Lung (tissue), 12 donors: Measurements from ENCODE around the gene H1-8. TPM values are rescaled to one million over a fixed set of nuclear protein-coding genes. Genes with fewer than 3 reads are reported as not detected.

Experiments used
- ATAC-seq: fragments of 200-7000 bp; cut with Tn5 transposase; one replicate; pipeline ENCODE4 v1.9.1; 2020; ENCODE audit warnings: moderate number of reproducible peaks; ENCODE audit not compliant: insufficient read depth, low FRiP score
- DNase-seq, 3 donors: peaks; one replicate each; pipeline ENCODE4 v3.0.0-alpha.2; 2013 to 2017
- H3K27ac ChIP-seq, 2 donors: one replicate each; pipeline ENCODE4 v1.5.1; 2013; ENCODE audit warnings: mild to moderate bottlenecking in 2 of 2, moderate library complexity in 2 of 2, control low read depth in 1 of 2, inconsistent platforms in 1 of 2, low read depth in 1 of 2, low read length in 1 of 2
- H3K27me3 ChIP-seq, 3 donors: one replicate each; pipeline ENCODE4 v1.5.1; 2013; ENCODE audit warnings: low read length in 2 of 3; ENCODE audit not compliant: control insufficient read depth in 3 of 3, insufficient read depth in 3 of 3
- H3K36me3 ChIP-seq, 4 donors: one replicate each; pipeline ENCODE4 v1.5.1; 2013; ENCODE audit warnings: low read length in 4 of 4, mild to moderate bottlenecking in 1 of 4, moderate library complexity in 1 of 4; ENCODE audit not compliant: control insufficient read depth in 4 of 4, insufficient read depth in 4 of 4
- H3K4me1 ChIP-seq, 5 donors: one replicate each; pipeline ENCODE4 v1.5.1; 2013; ENCODE audit warnings: low read length in 5 of 5, mild to moderate bottlenecking in 2 of 5, moderate library complexity in 1 of 5; ENCODE audit not compliant: control insufficient read depth in 5 of 5, insufficient read depth in 5 of 5
- H3K4me3 ChIP-seq: one replicate; pipeline ENCODE4 v1.5.1; 2013; ENCODE audit warnings: mild to moderate bottlenecking, control low read depth, moderate library complexity
- H3K9ac ChIP-seq, 2 donors: one replicate each; pipeline ENCODE4 v1.5.1; 2013; ENCODE audit warnings: low read length in 2 of 2, control low read depth in 1 of 2; ENCODE audit not compliant: insufficient read depth in 1 of 2
- H3K9me3 ChIP-seq, 4 donors: one replicate each; pipeline ENCODE4 v1.5.1; 2013; ENCODE audit warnings: low read length in 3 of 4, mild to moderate bottlenecking in 1 of 4, moderate library complexity in 1 of 4; ENCODE audit not compliant: control insufficient read depth in 4 of 4, insufficient read depth in 3 of 4
- WGBS, 2 donors: extraction: QIAGEN DNeasy Blood & Tissue Kit; methylation state at CpG; one replicate each; pipeline ENCODE4 v1.1.7; 2013; 5-methylcytosine and 5-hydroxymethylcytosine counted together
- polyA plus RNA-seq, 2 donors: library from polyadenylated mRNA; stranded (reverse); fragments of 200-250 nt; gene quantifications; one replicate each; pipeline ENCODE4 v1.2.1, GENCODE V29; 2013
- total RNA-seq, 2 donors: library from RNA; depleted of rRNA in 1 of 2; stranded (reverse); fragments of >200 nt in 1 of 2; gene quantifications; one replicate each; pipeline ENCODE4 v1.2.1, GENCODE V29; 2014 to 2021
- TF ChIP-seq, protein P1 (sequence below): IDR thresholded peaks from 2 replicates; pipeline ENCODE4 v1.5.1; 2012; ENCODE audit warnings: mild to moderate bottlenecking; ENCODE audit errors: control extremely low read depth, extremely low read depth
- donor health status: control.
- donor health status: control.
- donor health status: Bipolar disorder and iron deficiency.
- donor health status: healthy.
- donor health status: DM: yes; HTN: yes; CAD: no.

The H1-8 gene
- total and polyA plus RNA-seq, 4 donors, result not detected

DNA sequence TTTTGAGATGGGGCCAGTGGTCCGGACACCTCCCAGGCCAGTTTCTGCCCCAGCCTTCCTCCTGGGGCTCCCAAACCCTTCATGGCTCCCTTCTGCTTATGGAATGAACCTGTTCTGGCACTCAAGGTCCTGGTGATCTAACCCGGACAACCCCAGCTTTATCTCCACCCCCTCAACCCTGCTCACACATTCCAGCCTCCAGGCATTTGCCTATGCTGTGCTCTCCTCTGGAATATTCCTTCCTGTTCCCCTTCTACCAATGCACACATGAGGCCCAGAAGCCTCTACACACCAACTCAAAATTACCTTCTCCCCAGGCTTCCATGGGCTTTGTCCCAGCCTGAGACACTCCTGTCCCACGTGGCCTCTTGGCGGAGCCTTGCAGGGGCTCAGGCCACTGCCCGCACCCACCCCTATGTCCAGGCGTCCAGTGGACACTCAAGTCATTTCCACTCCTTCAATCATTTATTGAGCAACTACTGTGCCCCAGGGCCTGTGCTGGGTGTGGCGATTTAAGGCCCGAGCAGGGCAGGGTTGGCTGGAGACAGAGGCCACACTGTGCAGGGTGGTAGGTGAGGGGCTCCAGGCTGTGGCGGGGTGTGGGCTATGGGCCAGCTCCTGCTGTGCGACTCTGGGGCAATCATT, 44.7 kb downstream of the H1-8 start:
- Histone ChIP-seq H3K27ac (peak overlapping the region in 1 of 2 donors; percentile 30), H3K9ac (no peak overlapping the region), H3K4me3 (no peak overlapping the region), H3K27me3 (no peaks in the 10 kb centered on the region), H3K9me3 (no peaks in the 10 kb centered on the region), H3K36me3 (peaks cover 0 to 47% (median 26%) of the 10 kb centered on the region in 4 donors), H3K4me1 (peaks cover 0 to 27% (median 14%) of the 10 kb centered on the region in 5 donors)
- ATAC-seq, result no peak
- DNase-seq, result no peak
- 73 to 88% methylated on average over 10 of the region's 10 CpGs for WGBS, 2 donors
- TF ChIP-seq, protein P1, sequence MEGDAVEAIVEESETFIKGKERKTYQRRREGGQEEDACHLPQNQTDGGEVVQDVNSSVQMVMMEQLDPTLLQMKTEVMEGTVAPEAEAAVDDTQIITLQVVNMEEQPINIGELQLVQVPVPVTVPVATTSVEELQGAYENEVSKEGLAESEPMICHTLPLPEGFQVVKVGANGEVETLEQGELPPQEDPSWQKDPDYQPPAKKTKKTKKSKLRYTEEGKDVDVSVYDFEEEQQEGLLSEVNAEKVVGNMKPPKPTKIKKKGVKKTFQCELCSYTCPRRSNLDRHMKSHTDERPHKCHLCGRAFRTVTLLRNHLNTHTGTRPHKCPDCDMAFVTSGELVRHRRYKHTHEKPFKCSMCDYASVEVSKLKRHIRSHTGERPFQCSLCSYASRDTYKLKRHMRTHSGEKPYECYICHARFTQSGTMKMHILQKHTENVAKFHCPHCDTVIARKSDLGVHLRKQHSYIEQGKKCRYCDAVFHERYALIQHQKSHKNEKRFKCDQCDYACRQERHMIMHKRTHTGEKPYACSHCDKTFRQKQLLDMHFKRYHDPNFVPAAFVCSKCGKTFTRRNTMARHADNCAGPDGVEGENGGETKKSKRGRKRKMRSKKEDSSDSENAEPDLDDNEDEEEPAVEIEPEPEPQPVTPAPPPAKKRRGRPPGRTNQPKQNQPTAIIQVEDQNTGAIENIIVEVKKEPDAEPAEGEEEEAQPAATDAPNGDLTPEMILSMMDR, result no peak

DNA sequence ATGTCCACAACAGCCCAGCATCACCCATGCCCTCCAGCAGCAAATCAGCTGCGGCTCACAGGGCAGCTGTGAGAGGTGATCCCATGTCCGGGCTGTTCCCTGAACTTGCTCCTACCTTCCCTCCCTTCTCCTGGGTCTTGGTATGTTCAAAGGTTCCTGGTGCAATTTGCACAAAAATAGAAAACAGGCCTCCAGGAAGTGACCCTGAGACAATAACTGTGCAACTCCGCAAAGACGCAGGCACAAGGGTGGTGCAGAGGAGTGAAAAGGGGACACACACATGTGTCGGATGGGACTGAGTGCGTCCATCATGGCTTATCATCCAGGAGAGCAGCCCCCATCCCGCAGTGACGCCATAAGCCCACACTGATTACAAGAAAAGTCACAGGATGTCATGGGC, 47.2 kb downstream of the H1-8 start:
- Histone ChIP-seq H3K36me3 (peaks cover 0 to 26% (median 15%) of the 10 kb centered on the region in 4 donors), H3K4me3 (no peak overlapping the region), H3K9me3 (no peaks in the 10 kb centered on the region), H3K27me3 (no peaks in the 10 kb centered on the region), H3K4me1 (peaks cover 0 to 47% (median 39%) of the 10 kb centered on the region in 5 donors), H3K27ac (peak overlapping the region in 1 of 2 donors; percentile 34), H3K9ac (no peak overlapping the region)
- 65% methylated on average over 8 of the region's 8 CpGs for WGBS, 2 donors
- DNase-seq (no peak), ATAC-seq (no peak)
- TF ChIP-seq, protein P1, result no peak

DNA sequence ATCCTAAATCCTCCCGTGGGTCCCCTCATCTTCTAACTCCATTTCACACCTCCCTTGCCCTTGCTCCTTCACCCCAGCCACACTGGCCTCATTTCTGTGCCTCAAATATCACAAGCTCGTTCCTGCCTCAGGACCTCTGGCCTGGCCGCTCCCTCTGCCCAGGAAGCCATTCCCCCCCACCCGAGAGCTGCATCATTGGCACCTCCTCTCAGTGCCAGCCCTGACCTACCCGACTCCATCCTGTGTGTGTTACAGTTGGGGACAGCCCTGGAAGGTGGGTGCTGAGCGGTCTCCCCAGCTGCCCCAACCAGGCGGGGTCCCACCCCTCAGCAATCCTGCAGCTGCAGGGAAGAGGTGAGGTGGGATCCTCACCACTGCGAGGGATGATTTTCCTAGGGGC, 49.0 kb downstream of the H1-8 start:
- Histone ChIP-seq H3K36me3 (peaks cover 0 to 11% (median 6%) of the 10 kb centered on the region in 4 donors), H3K4me1 (peaks cover 0 to 62% (median 54%) of the 10 kb centered on the region in 5 donors), H3K4me3 (no peak overlapping the region), H3K27ac (peak overlapping the region in 1 of 2 donors; percentile 92), H3K9me3 (no peaks in the 10 kb centered on the region), H3K27me3 (no peaks in the 10 kb centered on the region), H3K9ac (peak overlapping the region in 1 of 2 donors; percentile 38)
- DNase-seq (no peak), ATAC-seq (no peak)
- TF ChIP-seq, protein P1, result no peak
- 57 to 64% methylated on average over 8 of the region's 8 CpGs for WGBS, 2 donors
